ENCODE measurements around the gene HADHB. TPM values are rescaled to one million over a fixed set of nuclear protein-coding genes. Genes with fewer than 3 reads are reported as not detected.
A peak's percentile ranks its signal among the peaks of the same experiment; 100 is the strongest.

HADHB gene
- total and polyA plus RNA-seq, 4 donors = 83.1 to 95.7 (median 86.3) TPM

DNA sequence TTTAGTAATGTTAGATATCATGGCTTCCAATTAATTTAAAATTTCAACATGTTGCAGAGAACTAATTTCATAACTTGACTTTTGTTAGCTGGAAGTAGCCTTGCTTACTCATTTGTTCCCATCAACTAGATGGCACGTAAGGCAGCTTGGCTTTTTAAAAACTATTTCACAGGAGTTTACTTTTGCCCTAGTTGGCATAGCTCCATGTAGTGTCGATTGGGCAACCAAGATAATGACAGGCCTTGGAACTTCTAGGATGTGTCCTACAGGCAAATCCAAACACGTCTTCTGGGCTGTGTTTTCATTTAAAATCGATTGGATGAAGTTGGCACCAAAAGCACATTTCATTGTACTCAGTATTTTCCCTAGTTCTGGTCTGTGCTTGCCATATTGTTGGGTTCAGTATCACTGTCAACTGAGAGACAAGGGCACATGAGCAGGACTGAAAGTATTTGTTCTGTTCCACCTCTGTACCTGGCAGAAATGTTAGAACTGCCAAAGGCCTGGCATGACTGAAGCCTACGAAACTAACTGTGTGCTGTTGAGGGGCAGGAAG, 29.4 kb downstream of the HADHB start:
- DNase-seq (no peak), ATAC-seq (ENCODE audit: low FRiP score) (peak; percentile 90)
- intact Hi-C loops (cut with DNase I) = no loop called here
- H3K27me3 ChIP-seq (ENCODE audit: control insufficient read depth in 1 of 2, insufficient read depth in 2 of 2, low read length in 1 of 2) = no peaks in the 10 kb centered on the region
- no peaks in the 10 kb centered on the region for H3K9me3 ChIP-seq (ENCODE audit: control insufficient read depth, low read length)
- no peaks in the 10 kb centered on the region for H3K4me1 ChIP-seq (ENCODE audit: control insufficient read depth in 1 of 2, insufficient read depth in 2 of 2, low read length in 2 of 2)
- peak overlapping the region in 1 of 2 donors; percentile 74 for H3K27ac ChIP-seq (ENCODE audit: low read depth in 1 of 2, low read length in 2 of 2)
- H3K4me3 ChIP-seq (ENCODE audit: low read length in 2 of 2) = no peak overlapping the region
- WGBS, 2 donors = 15 to 18% methylated on average over 5 of the region's 5 CpGs
- H3K36me3 ChIP-seq (ENCODE audit: control insufficient read depth in 1 of 2, insufficient read depth in 2 of 2, low read length in 1 of 2) = peaks cover 0 to 9% of the 10 kb centered on the region in 2 donors

DNA sequence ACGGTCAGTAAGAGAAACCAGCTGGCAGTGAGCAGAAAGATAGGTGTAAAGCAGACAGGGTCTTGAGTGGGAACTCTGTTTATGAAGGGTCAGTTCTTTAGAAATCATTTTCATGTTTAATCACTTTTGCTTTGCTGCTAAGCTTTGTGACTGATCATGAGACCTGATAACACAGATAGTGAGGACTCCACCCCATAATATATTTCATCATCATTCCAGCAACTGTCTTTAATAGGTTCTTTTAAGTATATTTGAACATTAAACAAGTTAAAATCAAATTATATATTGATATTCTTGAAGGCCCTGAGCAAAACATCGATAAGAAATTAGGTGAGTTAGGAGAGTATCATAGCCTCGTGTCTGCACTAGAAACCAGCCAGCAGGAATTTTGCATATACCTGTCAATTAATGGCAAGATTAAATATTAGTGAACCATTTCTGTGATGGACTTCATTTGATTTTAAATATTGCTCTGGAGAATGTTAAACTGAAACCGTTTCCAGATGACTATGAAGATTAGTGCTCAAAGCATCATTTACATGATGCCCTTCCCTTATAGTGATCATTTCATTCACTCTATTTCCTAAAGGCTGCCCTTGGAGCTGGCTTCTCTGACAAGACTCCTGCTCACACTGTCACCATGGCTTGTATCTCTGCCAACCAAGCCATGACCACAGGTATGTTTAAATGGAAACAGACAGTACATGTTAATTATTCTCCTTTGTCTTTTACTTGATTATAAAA, 31.9 kb downstream of the HADHB start:
- 84 to 88% methylated on average over 4 of the region's 4 CpGs for WGBS, 2 donors
- H3K9me3 ChIP-seq (ENCODE audit: control insufficient read depth, low read length) = no peaks in the 10 kb centered on the region
- intact Hi-C loops (cut with DNase I) = no loop called here
- no peak overlapping the region for H3K27ac ChIP-seq (ENCODE audit: low read depth in 1 of 2, low read length in 2 of 2)
- H3K4me3 ChIP-seq (ENCODE audit: low read length in 2 of 2) = no peak overlapping the region
- no peaks in the 10 kb centered on the region for H3K27me3 ChIP-seq (ENCODE audit: control insufficient read depth in 1 of 2, insufficient read depth in 2 of 2, low read length in 1 of 2)
- DNase-seq (no peak), ATAC-seq (ENCODE audit: low FRiP score) (no peak)
- no peaks in the 10 kb centered on the region for H3K4me1 ChIP-seq (ENCODE audit: control insufficient read depth in 1 of 2, insufficient read depth in 2 of 2, low read length in 2 of 2)
- H3K36me3 ChIP-seq (ENCODE audit: control insufficient read depth in 1 of 2, insufficient read depth in 2 of 2, low read length in 1 of 2) = peaks cover 0 to 12% of the 10 kb centered on the region in 2 donors

- Histone ChIP-seq H3K27me3 (ENCODE audit: control insufficient read depth in 1 of 2, insufficient read depth in 2 of 2, low read length in 1 of 2) (no peaks in the 10 kb centered on the region), H3K4me3 (ENCODE audit: low read length in 2 of 2) (no peak overlapping the region), H3K27ac (ENCODE audit: low read depth in 1 of 2, low read length in 2 of 2) (no peak overlapping the region), H3K4me1 (ENCODE audit: control insufficient read depth in 1 of 2, insufficient read depth in 2 of 2, low read length in 2 of 2) (no peaks in the 10 kb centered on the region), H3K36me3 (ENCODE audit: control insufficient read depth in 1 of 2, insufficient read depth in 2 of 2, low read length in 1 of 2) (peaks cover 0 to 12% of the 10 kb centered on the region in 2 donors), H3K9me3 (ENCODE audit: control insufficient read depth, low read length) (no peaks in the 10 kb centered on the region)
- ATAC-seq (ENCODE audit: low FRiP score) (no peak), DNase-seq (no peak)
- intact Hi-C loops (cut with DNase I) = no loop called here
- WGBS, 2 donors = 80 to 84% methylated on average over 3 of the region's 3 CpGs
Measured at GRCh38 chr2:26279886-26280285, 35.1 kb downstream of the HADHB start.

GRCh38 chr2:26281226-26281625, 36.5 kb downstream of the HADHB start:
- ATAC-seq (ENCODE audit: low FRiP score) (no peak), DNase-seq (no peak)
- Histone ChIP-seq H3K9me3 (ENCODE audit: control insufficient read depth, low read length) (no peaks in the 10 kb centered on the region), H3K27me3 (ENCODE audit: control insufficient read depth in 1 of 2, insufficient read depth in 2 of 2, low read length in 1 of 2) (no peaks in the 10 kb centered on the region), H3K4me3 (ENCODE audit: low read length in 2 of 2) (no peak overlapping the region), H3K27ac (ENCODE audit: low read depth in 1 of 2, low read length in 2 of 2) (no peak overlapping the region), H3K4me1 (ENCODE audit: control insufficient read depth in 1 of 2, insufficient read depth in 2 of 2, low read length in 2 of 2) (no peaks in the 10 kb centered on the region), H3K36me3 (ENCODE audit: control insufficient read depth in 1 of 2, insufficient read depth in 2 of 2, low read length in 1 of 2) (peaks cover 0 to 11% of the 10 kb centered on the region in 2 donors)
- intact Hi-C loops (cut with DNase I) = no loop called here
- 89 to 91% methylated on average over 2 of the region's 2 CpGs for WGBS, 2 donors

- Histone ChIP-seq H3K27me3 (ENCODE audit: control insufficient read depth in 1 of 2, insufficient read depth in 2 of 2, low read length in 1 of 2) (no peaks in the 10 kb centered on the region), H3K9me3 (ENCODE audit: control insufficient read depth, low read length) (no peaks in the 10 kb centered on the region), H3K36me3 (ENCODE audit: control insufficient read depth in 1 of 2, insufficient read depth in 2 of 2, low read length in 1 of 2) (peaks cover 0 to 7% of the 10 kb centered on the region in 2 donors), H3K4me1 (ENCODE audit: control insufficient read depth in 1 of 2, insufficient read depth in 2 of 2, low read length in 2 of 2) (no peaks in the 10 kb centered on the region), H3K27ac (ENCODE audit: low read depth in 1 of 2, low read length in 2 of 2) (no peak overlapping the region), H3K4me3 (ENCODE audit: low read length in 2 of 2) (no peak overlapping the region)
- intact Hi-C loops (cut with DNase I) = no loop called here
- ATAC-seq (ENCODE audit: low FRiP score) (no peak), DNase-seq (no peak)
- WGBS, 2 donors = 88 to 94% methylated on average over 2 of the region's 2 CpGs
Measured at GRCh38 chr2:26283606-26284005, 38.9 kb downstream of the HADHB start.

DNA sequence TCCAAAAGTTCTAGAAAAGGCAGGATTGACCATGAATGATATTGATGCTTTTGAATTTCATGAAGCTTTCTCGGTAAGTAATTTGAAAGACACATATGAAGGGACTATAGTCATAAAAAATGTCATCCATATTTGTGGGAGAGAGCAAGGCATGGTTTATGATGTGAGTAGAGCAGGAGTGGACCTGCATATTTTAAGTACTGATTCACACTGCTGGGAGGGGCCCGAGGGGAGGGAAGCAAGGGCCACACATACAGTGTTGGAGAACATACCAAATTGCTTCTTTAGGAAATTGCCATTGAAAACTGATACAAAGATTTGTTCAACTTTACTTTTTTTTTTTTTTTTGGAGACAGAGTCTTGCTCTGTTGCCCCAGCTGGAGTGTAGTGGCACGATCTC, 39.4 kb downstream of the HADHB start:
- ATAC-seq (ENCODE audit: low FRiP score) = no peak

DNA sequence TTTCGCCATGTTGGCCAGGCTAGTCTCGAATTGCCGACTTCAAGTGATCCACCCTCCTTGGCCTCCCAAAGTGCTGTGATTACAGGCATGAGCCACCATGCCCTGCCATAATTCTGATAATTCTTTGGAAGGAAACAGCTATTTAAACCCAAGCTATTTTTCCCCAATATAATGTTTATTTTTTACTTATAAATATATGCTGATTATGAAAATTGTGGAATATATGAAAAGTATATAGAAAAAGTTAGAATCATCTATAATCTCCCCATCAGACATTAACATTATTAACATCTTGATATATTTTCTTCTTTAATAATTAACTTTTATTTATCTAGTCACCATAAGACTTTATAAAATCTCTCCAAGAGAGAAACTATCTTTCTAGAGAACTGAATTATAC, 41.2 kb downstream of the HADHB start:
- no peak for ATAC-seq (ENCODE audit: low FRiP score)
- Histone ChIP-seq H3K27me3 (ENCODE audit: control insufficient read depth in 1 of 2, insufficient read depth in 2 of 2, low read length in 1 of 2) (no peaks in the 10 kb centered on the region), H3K4me1 (ENCODE audit: control insufficient read depth in 1 of 2, insufficient read depth in 2 of 2, low read length in 2 of 2) (no peaks in the 10 kb centered on the region), H3K27ac (ENCODE audit: low read depth in 1 of 2, low read length in 2 of 2) (no peak overlapping the region), H3K9me3 (ENCODE audit: control insufficient read depth, low read length) (no peaks in the 10 kb centered on the region), H3K36me3 (ENCODE audit: control insufficient read depth in 1 of 2, insufficient read depth in 2 of 2, low read length in 1 of 2) (peaks cover 0 to 5% of the 10 kb centered on the region in 2 donors), H3K4me3 (ENCODE audit: low read length in 2 of 2) (no peak overlapping the region)
- 97 to 99% methylated on average over 3 of the region's 3 CpGs for WGBS, 2 donors
- no peak for DNase-seq
- intact Hi-C loops (cut with DNase I) = no loop called here

More for the DNA sequence above, 39.4 kb downstream of the HADHB start:
- Histone ChIP-seq H3K27me3 (ENCODE audit: control insufficient read depth in 1 of 2, insufficient read depth in 2 of 2, low read length in 1 of 2) (no peaks in the 10 kb centered on the region), H3K27ac (ENCODE audit: low read depth in 1 of 2, low read length in 2 of 2) (no peak overlapping the region), H3K4me1 (ENCODE audit: control insufficient read depth in 1 of 2, insufficient read depth in 2 of 2, low read length in 2 of 2) (no peaks in the 10 kb centered on the region), H3K36me3 (ENCODE audit: control insufficient read depth in 1 of 2, insufficient read depth in 2 of 2, low read length in 1 of 2) (peaks cover 0 to 5% of the 10 kb centered on the region in 2 donors), H3K9me3 (ENCODE audit: control insufficient read depth, low read length) (no peaks in the 10 kb centered on the region), H3K4me3 (ENCODE audit: low read length in 2 of 2) (no peak overlapping the region)
- no peak for DNase-seq
- intact Hi-C loops (cut with DNase I) = no loop called here
- WGBS, 2 donors = 94% methylated on average over 3 of the region's 3 CpGs

DNA sequence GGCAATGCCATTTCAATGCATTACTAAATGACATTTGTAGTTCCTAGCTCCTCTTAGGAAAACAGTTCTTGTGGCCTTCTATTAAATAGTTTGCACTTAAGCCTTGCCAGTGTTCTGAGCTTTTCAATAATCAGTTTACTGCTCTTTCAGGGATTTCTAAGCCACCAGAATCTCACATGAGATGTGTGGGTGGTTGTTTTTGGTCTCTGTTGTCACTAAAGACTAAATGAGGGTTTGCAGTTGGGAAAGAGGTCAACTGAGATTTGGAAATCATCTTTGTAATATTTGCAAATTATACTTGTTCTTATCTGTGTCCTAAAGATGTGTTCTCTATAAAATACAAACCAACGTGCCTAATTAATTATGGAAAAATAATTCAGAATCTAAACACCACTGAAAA, 45.3 kb downstream of the HADHB start:
- Histone ChIP-seq H3K4me1 (ENCODE audit: control insufficient read depth in 1 of 2, insufficient read depth in 2 of 2, low read length in 2 of 2) (no peaks in the 10 kb centered on the region), H3K9me3 (ENCODE audit: control insufficient read depth, low read length) (no peaks in the 10 kb centered on the region), H3K4me3 (ENCODE audit: low read length in 2 of 2) (no peak overlapping the region), H3K36me3 (ENCODE audit: control insufficient read depth in 1 of 2, insufficient read depth in 2 of 2, low read length in 1 of 2) (peaks cover 0 to 2% of the 10 kb centered on the region in 2 donors), H3K27ac (ENCODE audit: low read depth in 1 of 2, low read length in 2 of 2) (no peak overlapping the region), H3K27me3 (ENCODE audit: control insufficient read depth in 1 of 2, insufficient read depth in 2 of 2, low read length in 1 of 2) (no peaks in the 10 kb centered on the region)
- 65 to 73% methylated on average over 1 of the region's 1 CpG for WGBS, 2 donors
- intact Hi-C loops (cut with DNase I) = no loop called here
- DNase-seq (no peak), ATAC-seq (ENCODE audit: low FRiP score) (no peak)

DNA sequence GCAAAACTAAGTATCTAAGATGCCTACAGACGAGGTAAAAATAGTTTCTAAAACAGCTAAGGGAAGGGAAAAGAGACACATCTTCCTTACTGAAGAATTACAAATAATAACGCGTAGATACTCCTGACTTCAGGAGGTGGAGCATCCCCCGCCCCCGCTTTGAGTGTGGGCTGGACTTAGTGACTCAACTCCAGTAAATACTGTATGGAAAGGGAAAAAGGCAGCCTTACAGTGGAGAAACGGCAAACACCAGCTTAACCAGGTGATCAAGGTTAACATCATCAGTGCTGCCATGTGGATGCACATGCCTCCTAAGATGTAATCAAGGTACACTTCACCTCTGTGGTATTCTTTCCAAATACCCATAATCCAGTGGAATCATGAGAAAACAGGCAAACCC, 47.9 kb downstream of the HADHB start:
- Histone ChIP-seq H3K4me3 (ENCODE audit: low read length in 2 of 2) (no peak overlapping the region), H3K9me3 (ENCODE audit: control insufficient read depth, low read length) (no peaks in the 10 kb centered on the region), H3K36me3 (ENCODE audit: control insufficient read depth in 1 of 2, insufficient read depth in 2 of 2, low read length in 1 of 2) (no peaks in the 10 kb centered on the region), H3K27ac (ENCODE audit: low read depth in 1 of 2, low read length in 2 of 2) (no peak overlapping the region), H3K27me3 (ENCODE audit: control insufficient read depth in 1 of 2, insufficient read depth in 2 of 2, low read length in 1 of 2) (no peaks in the 10 kb centered on the region), H3K4me1 (ENCODE audit: control insufficient read depth in 1 of 2, insufficient read depth in 2 of 2, low read length in 2 of 2) (no peaks in the 10 kb centered on the region)
- ATAC-seq (ENCODE audit: low FRiP score) (no peak), DNase-seq (no peak)
- intact Hi-C loops (cut with DNase I) = no loop called here
- WGBS, 2 donors = 55 to 65% methylated on average over 6 of the region's 6 CpGs
